HepG2 (cell line): Measurements from ENCODE around the gene PPRC1. TPM values are rescaled to one million over a fixed set of nuclear protein-coding genes. Genes with fewer than 3 reads are reported as not detected.

ENCODE experiments used
- ATAC-seq: fragments of 200-7000 bp; cut with Tn5 transposase; 3 replicates; pipeline ENCODE4 v1.9.1; 2020; ENCODE audit warnings: mild to moderate bottlenecking, moderate library complexity
- BruUV-seq: library from RNA; stranded (reverse); fragments of 400-500 nt; replicated peaks from 2 replicates; lab custom pipeline; 2021; lab: Mats Ljungman, UMichigan
- CTCF ChIA-PET: fragments of 300-600 bp; formaldehyde crosslinking; extraction: SDS; loops from one replicate; lab custom pipeline; 2021; ENCODE audit warnings: low total read pairs, inconsistent platforms, low intra/inter-chr PET ratio; lab: Yijun Ruan, JAX
- POLR2A ChIA-PET: fragments of 350-600 bp; sonication (Branson Sonifier 250); formaldehyde crosslinking; loops from one replicate; lab custom pipeline; 2020; ENCODE audit warnings: antibody characterized with exemption, inconsistent platforms; lab: Yijun Ruan, JAX
- DNase-seq: peaks from one replicate; pipeline ENCODE4 v3.0.0-alpha.2; 2015; ENCODE audit warnings: low spot score
- FAIRE-seq: peaks from 3 replicates; lab custom pipeline; 2011; peaks lifted over from hg19 to GRCh38; lab: Jason Lieb, UNC
- H2AFZ ChIP-seq: one replicate; pipeline ENCODE4 v1.6.1; 2011; ENCODE audit warnings: low read length, inconsistent platforms
- H3K27ac ChIP-seq: fragments of 300-600 bp; 3 replicates; pipeline ENCODE4 v1.8.0; 2011; ENCODE audit warnings: mixed run types, mild to moderate bottlenecking, mixed read lengths, low read length, inconsistent platforms; ENCODE audit not compliant: insufficient read depth; ENCODE audit errors: extremely low read length
- H3K27me3 ChIP-seq, 2 experiments: fragments of 200-600 bp in 1 of 2; 2 replicates in 1 of 2; 3 replicates in 1 of 2; pipeline versions ENCODE4 v1.6.0 to v1.8.0; 2011; ENCODE audit warnings: low read length in 2 of 2, mild to moderate bottlenecking in 2 of 2, moderate library complexity in 2 of 2, inconsistent platforms in 1 of 2; ENCODE audit not compliant: insufficient read depth in 2 of 2, control insufficient read depth in 1 of 2
- H3K36me3 ChIP-seq, 2 experiments: fragments of 200-600 bp in 1 of 2; replicated peaks in 1 of 2; 2 replicates in 1 of 2; 3 replicates in 1 of 2; pipeline versions ENCODE4 v1.5.1 to v1.8.0; 2011; ENCODE audit warnings: low read length in 2 of 2, inconsistent platforms in 1 of 2; ENCODE audit not compliant: insufficient read depth in 2 of 2, control insufficient read depth in 1 of 2
- H3K4me1 ChIP-seq: 2 replicates; pipeline ENCODE4 v1.5.1; 2012; ENCODE audit warnings: low read length, inconsistent platforms; ENCODE audit not compliant: insufficient read depth
- H3K4me2 ChIP-seq: 2 replicates; pipeline ENCODE4 v1.6.0; 2011; ENCODE audit warnings: low read depth, low read length, inconsistent platforms
- H3K4me3 ChIP-seq, 3 experiments: fragments of 200-600 bp in 1 of 3; sonication (generic), shearing (Covaris generic) in 1 of 3; replicated peaks in 1 of 3; 2 replicates each; pipeline ENCODE4 v1.5.1; 2011 to 2016; ENCODE audit warnings: low read length in 3 of 3, inconsistent platforms in 2 of 3, low read depth in 2 of 3, mild to moderate bottlenecking in 2 of 3, control low read depth in 1 of 3, mixed read lengths in 1 of 3; ENCODE audit not compliant: insufficient read depth in 1 of 3
- H3K79me2 ChIP-seq: one replicate; pipeline ENCODE4 v1.6.1; 2011; ENCODE audit warnings: low read length, inconsistent platforms; ENCODE audit not compliant: insufficient read depth
- H3K9ac ChIP-seq: 2 replicates; pipeline ENCODE4 v1.6.0; 2011; ENCODE audit warnings: mild to moderate bottlenecking, low read depth, low read length, inconsistent platforms; ENCODE audit not compliant: insufficient read depth
- H3K9me3 ChIP-seq: 2 replicates; pipeline ENCODE4 v1.5.1; 2012; ENCODE audit warnings: mild to moderate bottlenecking, low read length
- H4K20me1 ChIP-seq: 2 replicates; pipeline ENCODE4 v1.6.0; 2011; ENCODE audit warnings: inconsistent platforms, mild to moderate bottlenecking, low read length, moderate library complexity; ENCODE audit not compliant: insufficient read depth
- CEBPB ChIP-seq: IDR thresholded peaks from 2 replicates; pipeline ENCODE4 v1.6.1; 2011; ENCODE audit warnings: low read depth, low read length, improper control_type of control experiment, borderline replicate concordance
- CEBPG ChIP-seq: IDR thresholded peaks from 2 replicates; pipeline ENCODE4 v1.6.1; 2016
- CTCF ChIP-seq: sonication (generic); formaldehyde crosslinking; IDR thresholded peaks from 2 replicates; pipeline ENCODE4 v1.5.0; 2020; ENCODE audit warnings: mild to moderate bottlenecking, missing genetic modification reagents, moderate library complexity
- GPN1 ChIP-seq: sonication (generic); formaldehyde crosslinking; IDR thresholded peaks from 2 replicates; pipeline ENCODE4 v1.5.1; 2020; ENCODE audit warnings: missing genetic modification reagents, borderline replicate concordance
- HNRNPLL ChIP-seq: fragments of 200-400 bp; formaldehyde crosslinking; IDR thresholded peaks from 2 replicates; pipeline ENCODE4 v1.6.1; 2017; ENCODE audit warnings: mild to moderate bottlenecking, low read depth, low read length; ENCODE audit not compliant: poor library complexity, severe bottlenecking
- JUNB ChIP-seq: sonication (generic); formaldehyde crosslinking; IDR thresholded peaks from 2 replicates; pipeline ENCODE4 v1.8.0; 2022; ENCODE audit warnings: missing genetic modification reagents, mild to moderate bottlenecking, borderline replicate concordance
- MAF1 ChIP-seq: sonication (generic); formaldehyde crosslinking; IDR thresholded peaks from 2 replicates; pipeline ENCODE4 v1.5.0; 2020; ENCODE audit warnings: missing genetic modification reagents, borderline replicate concordance
- SMYD3 ChIP-seq: sonication (generic); formaldehyde crosslinking; IDR thresholded peaks from 2 replicates; pipeline ENCODE4 v1.8.1; 2023; ENCODE audit warnings: mild to moderate bottlenecking, missing genetic modification reagents
- STAG1 ChIP-seq: sonication (generic); formaldehyde crosslinking; IDR thresholded peaks from 2 replicates; pipeline ENCODE4 v1.4.0; 2020; ENCODE audit warnings: missing genetic modification reagents
- SUZ12 ChIP-seq: fragments of 150-350 bp; IDR thresholded peaks from 2 replicates; pipeline ENCODE4 v1.6.1; 2014; ENCODE audit warnings: low read depth, low read length
- TERF1 ChIP-seq: sonication (generic); formaldehyde crosslinking; IDR thresholded peaks from 2 replicates; pipeline ENCODE4 v1.8.0; 2022; ENCODE audit warnings: mild to moderate bottlenecking, missing genetic modification reagents, moderate library complexity
- ZC3H13 ChIP-seq: sonication (generic); formaldehyde crosslinking; IDR thresholded peaks from 2 replicates; pipeline ENCODE4 v1.8.1; 2023; ENCODE audit warnings: mild to moderate bottlenecking, missing genetic modification reagents, moderate library complexity
- ZFY ChIP-seq: sonication (generic); formaldehyde crosslinking; IDR thresholded peaks from 2 replicates; pipeline ENCODE4 v1.4.0; 2020; ENCODE audit warnings: missing genetic modification reagents
- ZMYM3 ChIP-seq: sonication (generic); formaldehyde crosslinking; IDR thresholded peaks from 2 replicates; pipeline ENCODE4 v1.5.1; 2020; ENCODE audit warnings: mild to moderate bottlenecking, missing genetic modification reagents
- ZNF432 ChIP-seq: sonication (generic); formaldehyde crosslinking; IDR thresholded peaks from 2 replicates; pipeline ENCODE4 v1.5.0; 2020; ENCODE audit warnings: missing genetic modification reagents, mild to moderate bottlenecking, borderline replicate concordance
- ZNF790 ChIP-seq: sonication (generic); formaldehyde crosslinking; IDR thresholded peaks from 2 replicates; pipeline ENCODE4 v1.8.0; 2022; ENCODE audit warnings: missing genetic modification reagents, mild to moderate bottlenecking, borderline replicate concordance
- WGBS: methylation state at CpG from one replicate; pipeline ENCODE4 v1.1.6; 2017; ENCODE audit warnings: low lambda C conversion rate; 5-methylcytosine and 5-hydroxymethylcytosine counted together
- in situ Hi-C: cut with HindIII; loops from 2 replicates; pipeline ENCODE4 v1.10.0; 2017; ENCODE audit warnings: low pct_unique_long_range_greater_than_20kb; ENCODE audit not compliant: extremely low pct_ligation_motif_present
- intact Hi-C: fragments of 100-400 bp; cut with micrococcal nuclease; formaldehyde crosslinking; loops from one replicate; pipeline ENCODE4 v1.10.0; 2022; ENCODE audit not compliant: unreplicated experiment
- polyA plus RNA-seq, 8 experiments: library from polyadenylated mRNA; depleted of rRNA in 3 of 8; stranded (reverse) in 7 of 8; unstranded in 1 of 8; fragments of >200 nt; fragmentation: Illumina TruSeq in 4 of 8; extraction: Trizol in 4 of 8; gene quantifications; 2 replicates each; pipeline versions ENCODE4 v1.2.1 to v1.2.3, GENCODE V29; 2011 to 2016; ENCODE audit warnings: low read depth in 4 of 8, missing spikeins in 1 of 8, mixed read lengths in 1 of 8; ENCODE audit not compliant: insufficient read depth in 1 of 8
- total RNA-seq, 5 experiments: library from RNA; depleted of rRNA; stranded (reverse); fragments of >200 nt; fragmentation: Illumina TruSeq; extraction: Trizol; gene quantifications; 2 replicates each; pipeline ENCODE4 v1.2.3, GENCODE V29; 2016; ENCODE audit warnings: low read depth in 1 of 5

PPRC1 gene
- total and polyA plus RNA-seq, 2 of the 13 experiments (the other 11 are each of a cell fraction or from before 2014, with no cell fraction given) = 18.7 to 24.2 TPM

GRCh38 chr10:102101152-102101551 lies 31.7 kb upstream of the PPRC1 start:
- in situ Hi-C loops (no loop called here), intact Hi-C loops (no loop called here)
- Histone ChIP-seq H3K9me3 (no peaks in the 10 kb centered on the region), H3K4me2 (no peak overlapping the region), H3K4me1 (no peaks in the 10 kb centered on the region), H3K27ac (no peak overlapping the region), H3K27me3 (no peaks in the 10 kb centered on the region), H3K4me3 (no peak overlapping the region), H3K79me2 (no peaks in the 10 kb centered on the region), H2AFZ (no peak overlapping the region), H3K36me3 (no peaks in the 10 kb centered on the region), H3K9ac (no peak overlapping the region), H4K20me1 (no peaks in the 10 kb centered on the region)
- ChIA-PET CTCF (no interaction called here), POLR2A (interaction anchor here (1.0 to 3.5 kb wide), 2 partner anchors 13 to 18 kb away, joined by 3 to 28 read pairs; no protein-coding TSS in a partner anchor)
- TF ChIP-seq TERF1 (CRISPR knock-in tag) (no peak), CEBPB (peak; percentile 44; the same call in 1 of the 2 replicates), GPN1 (CRISPR knock-in tag) (no peak), ZC3H13 (CRISPR knock-in tag) (no peak), STAG1 (CRISPR knock-in tag) (peak; percentile 19; the same call in 1 of the 2 replicates), HNRNPLL (peak; percentile 25), CTCF (peak; percentile 49), ZMYM3 (CRISPR knock-in tag) (no peak), MAF1 (CRISPR knock-in tag) (no peak), ZNF432 (CRISPR knock-in tag) (no peak), CEBPG (CRISPR knock-in tag) (peak; percentile 71), ZFY (CRISPR knock-in tag) (no peak), JUNB (CRISPR knock-in tag) (no peak), SMYD3 (CRISPR knock-in tag) (no peak), ZNF790 (no peak), SUZ12 (no peak)
- 36% methylated on average over 5 of the region's 5 CpGs for WGBS
- DNase-seq (no peak), ATAC-seq (peak; percentile 89), FAIRE-seq (peak; percentile 84)
- no TSS peak for BruUV-seq
